ENCODE data around the gene C4B.
"Not testable (repeated sequence)": the region's sequence is repeated elsewhere in the genome, so short reads cannot be mapped to it uniquely, and the experiment has no call there.

C4B gene

DNA sequence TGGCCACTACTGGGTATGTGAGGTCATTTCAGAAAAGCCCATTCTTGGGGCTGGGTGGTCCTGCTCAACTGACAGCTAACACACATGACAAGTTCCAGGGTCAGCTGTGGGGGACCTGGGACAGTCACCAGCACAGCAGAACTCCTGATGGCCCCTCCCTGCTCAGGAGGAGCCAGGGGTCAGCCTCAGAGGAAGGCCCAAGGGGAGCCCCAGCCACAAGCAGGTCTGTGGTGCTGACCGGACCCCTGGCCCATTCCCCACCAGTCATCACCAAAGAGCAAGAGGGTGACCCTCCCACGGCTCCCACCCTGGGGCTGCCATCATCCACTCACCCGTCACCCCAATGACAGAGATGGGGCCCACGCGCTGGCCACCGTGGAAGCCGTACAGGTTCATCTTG is 41.7 kb downstream of the C4B start:
- DNase-seq = no peak

DNA sequence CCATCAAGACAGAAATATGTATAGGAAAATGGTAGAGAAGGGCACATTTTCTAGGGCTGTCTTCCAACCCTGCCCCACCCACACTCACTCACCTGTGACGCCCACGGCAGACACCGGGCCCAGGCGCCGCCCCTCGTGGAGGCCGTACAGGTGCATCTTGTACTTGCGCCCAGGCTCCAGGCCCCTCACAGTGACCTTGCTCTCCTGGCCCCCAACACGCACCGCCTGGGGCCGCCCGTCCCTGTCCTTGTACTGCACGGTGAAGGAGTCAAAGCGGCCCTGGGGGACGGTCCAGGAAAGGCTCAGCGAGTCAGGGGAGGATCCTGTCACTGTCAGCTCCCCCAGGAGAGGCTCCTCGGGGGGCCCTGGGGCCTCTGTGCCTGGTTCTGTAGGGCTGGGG is 43.4 kb downstream of the C4B start:
- DNase-seq = no peak

- DNase-seq = no peak
These were observed 43.9 kb downstream of the C4B start for GRCh38 chr6:32058511-32058963.

GRCh38 chr6:32060966-32061655 is 46.5 kb downstream of the C4B start:
- DNase-seq = no peak

DNA sequence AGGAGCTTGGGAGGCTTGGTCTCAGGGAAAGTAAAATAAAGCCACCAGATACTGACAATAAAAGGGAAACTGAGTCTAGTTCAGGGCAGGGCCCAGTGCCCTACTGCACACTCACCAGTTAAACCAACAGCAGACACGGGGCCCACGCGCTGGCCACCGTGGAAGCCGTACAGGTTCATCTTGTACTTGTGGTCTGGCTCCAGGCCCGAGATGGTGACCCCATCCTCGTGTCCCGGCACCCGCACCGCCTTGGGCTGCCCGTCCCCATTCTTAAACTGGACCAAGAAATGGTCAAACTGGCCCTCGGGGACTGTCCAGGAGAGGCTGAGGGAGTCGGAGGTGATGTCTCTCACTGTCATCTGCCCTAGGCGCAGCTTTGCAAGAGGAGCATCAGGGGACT is 50.1 kb downstream of the C4B start:
- DNase-seq = no peak

DNA sequence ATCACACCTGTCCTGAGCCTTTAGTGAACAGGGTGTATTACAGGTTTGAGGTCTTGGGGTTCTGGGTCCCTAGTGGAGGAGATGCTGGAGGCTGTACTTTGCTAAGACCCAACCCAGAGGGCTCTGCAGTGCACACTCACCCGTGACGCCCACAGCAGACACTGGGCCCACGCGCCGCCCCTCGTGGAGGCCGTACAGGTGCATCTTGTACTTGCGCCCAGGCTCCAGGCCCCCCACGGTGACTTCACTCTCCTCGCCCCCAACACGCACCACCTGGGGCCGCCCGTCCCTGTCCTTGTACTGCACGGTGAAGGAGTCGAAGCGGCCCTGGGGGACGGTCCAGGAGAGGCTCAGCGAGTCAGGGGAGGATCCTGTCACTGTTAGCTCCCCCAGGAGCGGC is 52.9 kb downstream of the C4B start:
- not testable (repeated sequence) for DNase-seq

DNA sequence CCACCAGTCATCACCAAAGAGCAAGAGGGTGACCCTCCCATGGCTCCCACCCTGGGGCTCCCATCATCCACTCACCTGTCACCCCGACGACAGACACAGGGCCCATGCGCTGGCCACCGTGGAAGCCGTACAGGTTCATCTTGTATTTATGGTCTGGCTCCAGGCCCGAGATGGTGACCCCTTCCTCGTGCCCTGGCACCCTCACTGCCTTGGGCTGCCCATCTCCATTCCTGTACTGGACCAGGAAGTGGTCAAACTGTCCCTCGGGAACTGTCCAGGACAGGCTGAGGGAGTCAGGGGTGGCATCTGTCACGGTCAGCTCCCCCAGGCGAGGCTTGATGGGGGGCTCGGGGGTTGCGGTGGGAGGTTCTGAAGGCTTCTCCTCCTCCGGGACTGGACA is 53.7 kb downstream of the C4B start:
- not testable (repeated sequence) for DNase-seq

DNA sequence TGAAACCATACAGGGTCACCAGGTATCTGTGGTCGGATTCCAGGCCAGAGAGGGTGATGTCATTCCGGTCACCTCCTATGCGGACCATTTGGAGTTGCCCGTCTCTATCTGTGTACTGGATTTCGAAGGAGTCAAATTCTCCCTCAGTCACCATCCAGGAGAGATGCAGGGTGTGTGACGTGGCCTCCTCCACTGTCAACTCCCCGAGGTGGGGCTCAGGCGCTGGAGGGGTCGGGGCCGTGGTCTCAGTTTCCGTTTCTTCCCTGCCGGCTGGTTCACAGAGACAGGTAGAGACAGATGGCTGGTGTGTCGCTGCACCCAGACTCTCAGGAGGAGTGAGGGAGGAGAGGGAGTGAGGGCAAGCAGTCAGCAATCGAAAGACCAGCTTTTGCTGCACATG is 54.3 kb downstream of the C4B start:
- no peak for DNase-seq

GRCh38 chr6:32069460-32069859 is 54.9 kb downstream of the C4B start:
- DNase-seq = no peak

- DNase-seq = no peak
These were observed 55.4 kb downstream of the C4B start for GRCh38 chr6:32069878-32070515.

DNA sequence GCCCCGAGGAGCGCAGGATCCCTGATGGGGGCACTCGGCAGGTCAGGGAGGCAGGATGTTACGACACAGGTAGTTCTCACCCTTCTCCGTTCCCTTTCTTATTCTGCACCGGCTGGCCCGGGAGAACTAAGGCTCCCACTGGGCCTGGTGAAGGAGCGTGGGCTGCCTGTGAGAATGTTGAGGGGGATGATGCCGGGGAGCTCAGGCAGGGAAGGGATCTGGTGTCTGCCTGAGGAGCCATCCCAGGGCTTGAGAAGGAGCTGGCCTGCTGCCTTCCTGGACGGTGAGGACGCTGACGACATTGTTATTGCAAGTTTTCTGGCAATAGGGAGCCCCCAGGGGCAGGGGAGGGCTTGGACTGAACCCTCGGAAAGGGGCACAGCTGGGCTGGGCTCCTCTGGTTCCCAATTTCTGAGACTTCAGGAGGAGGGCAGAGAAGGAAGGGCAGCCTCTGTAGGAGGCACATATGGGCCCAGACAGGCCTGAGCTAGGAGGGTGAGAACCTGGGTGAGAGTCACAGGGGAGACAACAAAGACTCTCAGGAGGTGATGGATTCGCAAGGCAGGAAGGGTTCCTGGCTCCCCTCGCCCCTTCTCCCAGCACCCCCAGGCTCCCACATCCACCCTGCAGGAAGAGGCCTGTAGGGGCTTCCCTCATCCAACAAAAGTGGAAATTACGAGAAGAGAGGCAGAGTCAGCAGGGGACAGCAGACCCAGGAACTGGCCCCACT is 56.4 kb downstream of the C4B start:
- no peak for DNase-seq

DNA sequence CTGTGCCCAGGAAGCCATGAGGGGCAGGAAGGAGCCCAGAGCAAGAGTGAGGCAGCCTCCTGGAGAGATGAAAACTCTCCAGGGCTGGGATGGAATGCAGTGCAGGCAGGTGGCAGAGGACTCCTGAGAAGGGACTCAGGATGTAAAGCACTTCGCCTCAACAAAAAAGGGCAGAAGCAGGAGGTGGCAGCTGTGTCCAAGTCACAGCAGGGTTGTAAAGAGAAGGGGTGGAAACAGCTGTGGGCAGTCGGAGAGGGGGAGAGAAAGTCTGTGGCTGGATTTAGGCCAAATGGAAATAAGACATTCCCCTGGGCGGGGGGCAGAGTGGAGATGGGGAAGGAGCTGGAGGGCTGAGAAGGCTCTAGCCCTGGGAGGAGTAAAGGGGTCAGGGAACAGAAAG is 58.5 kb downstream of the C4B start:
- no peak for DNase-seq

DNA sequence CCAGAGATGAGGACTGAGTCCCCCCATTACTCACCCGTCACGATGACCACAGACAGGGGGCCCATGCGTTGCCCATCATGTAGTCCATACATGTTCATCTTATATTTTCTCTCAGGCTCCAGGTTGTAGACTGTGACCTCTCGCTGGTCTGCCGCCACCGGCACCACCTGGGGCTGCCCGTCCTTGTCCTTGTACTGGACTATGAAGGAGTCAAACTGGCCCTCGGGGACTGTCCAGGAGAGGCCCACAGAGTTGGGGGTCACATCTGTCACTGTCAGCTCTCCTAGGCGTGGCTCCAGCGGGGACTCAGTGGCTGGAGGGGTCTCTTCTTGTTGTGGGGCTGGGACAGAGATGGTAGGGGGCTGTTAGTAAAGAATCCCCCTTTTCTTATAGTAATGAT is 59.0 kb downstream of the C4B start:
- DNase-seq = no peak

- no peak for DNase-seq
These were observed 60.5 kb downstream of the C4B start for GRCh38 chr6:32074996-32075532.

DNA sequence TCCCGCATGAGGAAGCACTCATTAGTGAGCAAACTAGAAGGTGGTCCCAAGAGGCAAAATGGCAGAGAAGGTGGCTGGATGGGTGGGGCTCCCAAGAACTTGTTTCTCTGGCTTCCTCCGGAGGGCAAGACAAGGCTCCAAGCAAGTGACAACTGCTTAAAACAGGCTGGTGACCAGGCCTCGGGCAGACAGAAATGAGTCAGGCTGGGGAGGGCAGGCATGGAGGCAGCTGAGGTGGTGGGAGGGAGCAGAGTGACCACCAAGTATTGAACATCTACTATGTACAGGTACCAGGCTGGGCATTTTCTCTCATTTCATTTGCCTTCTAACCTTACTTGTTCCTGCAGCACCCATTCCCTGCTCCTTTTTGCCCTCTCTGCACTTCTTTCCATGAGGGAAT is 61.2 kb downstream of the C4B start:
- DNase-seq = no peak

GRCh38 chr6:32076321-32076809 is 61.8 kb downstream of the C4B start:
- DNase-seq = peak; percentile 15

- no peak for DNase-seq
These were observed 65.1 kb downstream of the C4B start for GRCh38 chr6:32079566-32080290.

GRCh38 chr6:32081168-32081990 is 66.8 kb downstream of the C4B start:
- DNase-seq = no peak

DNA sequence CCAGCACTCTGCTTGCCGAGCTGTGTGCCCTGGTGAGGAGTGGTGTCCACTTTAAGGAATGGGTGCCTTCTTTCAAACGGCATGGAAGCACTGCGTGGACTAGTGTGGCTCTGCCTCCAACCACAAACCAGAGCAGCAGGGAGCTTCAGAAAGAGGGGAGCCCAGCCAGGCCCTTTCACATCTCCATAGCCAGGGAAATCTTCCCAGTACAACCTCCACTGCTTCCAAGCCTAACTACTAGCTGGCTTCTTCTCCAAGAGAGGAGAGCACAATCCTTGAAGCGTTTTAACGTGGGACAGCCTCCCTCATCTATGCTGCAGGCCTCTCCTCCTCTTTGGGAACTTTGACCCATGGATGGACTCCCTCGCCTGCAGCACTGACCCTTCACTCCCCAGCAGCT is 67.9 kb downstream of the C4B start:
- no peak for DNase-seq

DNA sequence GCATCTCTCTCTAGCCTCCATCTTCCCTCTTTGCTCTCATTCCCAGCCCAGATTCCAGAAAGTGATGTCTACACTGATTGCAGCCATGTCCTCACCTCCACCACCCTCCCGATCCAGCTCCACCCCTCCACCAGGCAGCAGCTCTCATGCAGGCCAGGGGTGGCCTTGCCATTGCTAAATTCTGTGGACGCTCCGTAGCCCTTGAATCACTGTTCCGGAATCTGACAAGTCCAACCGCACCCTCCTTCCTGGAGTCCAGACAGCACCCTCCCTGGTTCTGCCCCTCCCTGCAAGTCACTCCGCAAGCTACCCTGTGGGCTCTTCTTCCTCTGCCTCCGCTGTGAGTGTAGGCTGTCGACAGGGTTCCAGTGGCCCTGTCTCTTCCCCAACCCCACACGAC is 68.3 kb downstream of the C4B start:
- DNase-seq = no peak

GRCh38 chr6:32083812-32084768 is 69.5 kb downstream of the C4B start:
- DNase-seq = no peak

Measured in hematopoietic multipotent progenitor cell treated with erythropoietin and hydrocortisone succinate and interleukin-3 and kit ligand, for 4 days (in vitro differentiated cells).